ENCODE measurements around the gene CFAP97D1.

CFAP97D1 gene

DNA sequence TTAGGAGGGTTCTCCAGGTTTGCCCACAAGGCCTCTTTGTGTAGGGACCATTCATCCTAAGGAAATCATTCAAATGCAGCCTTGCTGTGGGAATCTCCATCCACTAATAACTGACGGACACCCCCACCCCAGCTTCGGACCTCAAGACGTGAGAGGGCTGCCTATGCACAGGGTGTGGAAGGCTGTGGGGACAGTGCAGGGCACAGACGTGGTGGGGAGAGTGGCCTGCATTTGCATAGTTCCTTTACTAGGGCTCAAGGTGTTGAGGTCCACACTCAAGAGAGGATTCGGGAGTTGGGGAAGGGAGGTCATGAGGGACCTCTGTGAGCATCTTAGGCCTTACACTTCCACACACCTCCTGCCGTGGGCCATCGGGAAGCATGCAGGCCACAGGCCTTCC, 11.3 kb upstream of the CFAP97D1 start:
- no peak overlapping the region for H3K4me3 ChIP-seq (replicated peaks; ENCODE audit: insufficient read depth, low read length)
- no peak for TF ChIP-seq SPI1 (IDR thresholded peaks at IDR 0.05; ENCODE audit: borderline replicate concordance, low read depth)
- TF ChIP-seq GABPA (IDR thresholded peaks at IDR 0.05; ENCODE audit: low read depth) = no peak
- TF ChIP-seq POLR2AphosphoS5 (IDR thresholded peaks at IDR 0.05; ENCODE audit: low read depth) = no peak
- no peak for TF ChIP-seq CTCF (IDR thresholded peaks at IDR 0.05; ENCODE audit: insufficient read depth, low read length)
- TF ChIP-seq REST (IDR thresholded peaks at IDR 0.05; ENCODE audit: insufficient replicate concordance, low read depth) = no peak

GRCh38 chr17:43769426-43769825, 10.8 kb upstream of the CFAP97D1 start:
- no peaks in the 10 kb centered on the region for H3K27me3 ChIP-seq (ENCODE audit: insufficient read depth, poor library complexity, severe bottlenecking)
- no peak for TF ChIP-seq POLR2AphosphoS5 (IDR thresholded peaks at IDR 0.05; ENCODE audit: low read depth)
- TF ChIP-seq CTCF (IDR thresholded peaks at IDR 0.05; ENCODE audit: insufficient read depth, low read length) = no peak
- TF ChIP-seq GABPA (IDR thresholded peaks at IDR 0.05; ENCODE audit: low read depth) = no peak
- TF ChIP-seq REST (IDR thresholded peaks at IDR 0.05; ENCODE audit: insufficient replicate concordance, low read depth) = no peak
- no peak for TF ChIP-seq SPI1 (IDR thresholded peaks at IDR 0.05; ENCODE audit: borderline replicate concordance, low read depth)
- no peak for DNase-seq (ENCODE audit: low read depth in 1 of 2, low spot score in 1 of 2)
- H3K4me3 ChIP-seq (replicated peaks; ENCODE audit: insufficient read depth, low read length) = no peak overlapping the region
- H3K27ac ChIP-seq (replicated peaks) = no peak overlapping the region; the same call in 1 of the 2 replicates

More for the DNA sequence above, 11.3 kb upstream of the CFAP97D1 start:
- Histone ChIP-seq H3K27me3 (ENCODE audit: insufficient read depth, poor library complexity, severe bottlenecking) (no peaks in the 10 kb centered on the region), H3K27ac (replicated peaks) (peak overlapping the region; percentile 40)
- no peak for DNase-seq (ENCODE audit: low read depth in 1 of 2, low spot score in 1 of 2)

- TF ChIP-seq CTCF (IDR thresholded peaks at IDR 0.05; ENCODE audit: insufficient read depth, low read length) (no peak), REST (IDR thresholded peaks at IDR 0.05; ENCODE audit: insufficient replicate concordance, low read depth) (no peak), POLR2AphosphoS5 (IDR thresholded peaks at IDR 0.05; ENCODE audit: low read depth) (no peak), SPI1 (IDR thresholded peaks at IDR 0.05; ENCODE audit: borderline replicate concordance, low read depth) (no peak), GABPA (IDR thresholded peaks at IDR 0.05; ENCODE audit: low read depth) (no peak)
- DNase-seq (ENCODE audit: low read depth in 1 of 2, low spot score in 1 of 2) = no peak
- Histone ChIP-seq H3K27ac (replicated peaks) (no peak overlapping the region), H3K27me3 (ENCODE audit: insufficient read depth, poor library complexity, severe bottlenecking) (no peaks in the 10 kb centered on the region), H3K4me3 (replicated peaks; ENCODE audit: insufficient read depth, low read length) (no peak overlapping the region)
Measured at GRCh38 chr17:43769859-43770258, 10.4 kb upstream of the CFAP97D1 start.

Data from HL-60 (cell line).